Measurements from ENCODE around the gene FAT2.

FAT2 gene

DNA sequence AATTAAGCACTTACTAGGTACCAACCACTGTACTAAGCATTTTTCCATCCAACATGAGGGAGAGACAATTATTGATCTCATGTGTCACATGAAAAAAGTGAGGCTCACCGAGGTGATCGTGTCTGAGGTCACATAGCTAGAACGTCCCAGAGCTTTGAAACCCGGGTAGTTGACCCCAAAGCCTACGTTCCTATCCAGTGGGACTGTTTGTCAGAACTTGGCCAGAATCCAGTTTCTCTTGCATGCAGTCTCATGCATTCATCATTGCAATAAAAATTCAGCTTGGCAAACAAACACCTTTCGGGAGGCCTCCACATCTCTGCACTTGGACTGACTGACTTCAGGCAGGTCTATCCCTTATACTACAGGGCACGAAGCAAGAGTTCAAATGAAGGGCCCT lies 23.4 kb upstream of the FAT2 start:
- H3K4me1 ChIP-seq (ENCODE audit: control insufficient read depth, insufficient read depth, low read length, unreplicated experiment) = no peaks in the 10 kb centered on the region

DNA sequence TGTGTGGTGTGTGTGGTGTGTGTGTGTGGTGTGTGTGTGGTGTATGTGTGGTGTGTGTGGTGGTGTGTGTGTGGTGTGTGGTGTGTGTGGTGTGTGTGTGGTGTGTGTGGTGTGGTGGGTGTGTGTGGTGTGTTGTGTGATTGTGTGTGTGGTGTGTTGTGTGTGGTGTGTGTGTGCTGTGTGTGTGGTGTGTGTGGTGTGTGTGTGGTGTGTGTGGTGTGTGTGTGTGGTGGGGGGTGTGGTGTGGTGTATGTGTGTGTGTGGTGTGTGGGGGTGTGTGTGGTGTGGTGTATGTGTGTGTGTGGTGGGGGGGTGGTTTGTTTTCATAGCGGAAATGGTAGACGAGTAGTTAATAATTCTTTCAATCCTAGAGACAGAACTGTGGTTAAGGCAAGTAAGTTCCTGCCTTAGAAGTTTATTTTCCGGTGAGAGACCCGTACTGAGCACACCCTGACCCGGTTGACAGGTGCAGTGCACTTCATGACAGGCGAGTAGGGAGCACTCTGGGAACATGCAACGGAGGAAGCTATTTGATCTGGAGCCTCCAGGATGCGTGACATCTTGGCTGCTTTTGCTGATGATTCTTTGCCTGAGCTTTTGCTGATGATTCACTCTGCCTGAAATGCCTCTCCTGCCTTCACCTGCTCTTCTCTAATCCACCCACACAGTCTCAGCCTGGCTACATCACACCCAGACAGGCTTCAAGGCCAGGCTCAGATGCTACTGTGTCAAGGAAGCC lies 21.7 kb upstream of the FAT2 start:
- H3K79me2 ChIP-seq (ENCODE audit: control insufficient read depth, insufficient read depth, low read length, unreplicated experiment) = no peaks in the 10 kb centered on the region
- H3K27me3 ChIP-seq (ENCODE audit: insufficient read depth, low read length) = peaks cover 59% of the 10 kb centered on the region
- no peak overlapping the region for H3K4me3 ChIP-seq (ENCODE audit: low read depth, low read length)
- no peak overlapping the region for H3K27ac ChIP-seq (ENCODE audit: low read depth, low read length)
- H3K4me1 ChIP-seq (ENCODE audit: control insufficient read depth, insufficient read depth, low read length, unreplicated experiment) = no peaks in the 10 kb centered on the region
- no peak overlapping the region for H2AFZ ChIP-seq (ENCODE audit: low read length, unreplicated experiment)
- H3K36me3 ChIP-seq (ENCODE audit: insufficient read depth, low read length) = no peaks in the 10 kb centered on the region

More for the DNA sequence above, 23.4 kb upstream of the FAT2 start:
- H3K36me3 ChIP-seq (ENCODE audit: insufficient read depth, low read length) = no peaks in the 10 kb centered on the region
- H2AFZ ChIP-seq (ENCODE audit: low read length, unreplicated experiment) = no peak overlapping the region
- peaks cover 65% of the 10 kb centered on the region for H3K27me3 ChIP-seq (ENCODE audit: insufficient read depth, low read length)
- H3K27ac ChIP-seq (ENCODE audit: low read depth, low read length) = no peak overlapping the region
- H3K4me3 ChIP-seq (ENCODE audit: low read depth, low read length) = no peak overlapping the region
- no peaks in the 10 kb centered on the region for H3K79me2 ChIP-seq (ENCODE audit: control insufficient read depth, insufficient read depth, low read length, unreplicated experiment)

DNA sequence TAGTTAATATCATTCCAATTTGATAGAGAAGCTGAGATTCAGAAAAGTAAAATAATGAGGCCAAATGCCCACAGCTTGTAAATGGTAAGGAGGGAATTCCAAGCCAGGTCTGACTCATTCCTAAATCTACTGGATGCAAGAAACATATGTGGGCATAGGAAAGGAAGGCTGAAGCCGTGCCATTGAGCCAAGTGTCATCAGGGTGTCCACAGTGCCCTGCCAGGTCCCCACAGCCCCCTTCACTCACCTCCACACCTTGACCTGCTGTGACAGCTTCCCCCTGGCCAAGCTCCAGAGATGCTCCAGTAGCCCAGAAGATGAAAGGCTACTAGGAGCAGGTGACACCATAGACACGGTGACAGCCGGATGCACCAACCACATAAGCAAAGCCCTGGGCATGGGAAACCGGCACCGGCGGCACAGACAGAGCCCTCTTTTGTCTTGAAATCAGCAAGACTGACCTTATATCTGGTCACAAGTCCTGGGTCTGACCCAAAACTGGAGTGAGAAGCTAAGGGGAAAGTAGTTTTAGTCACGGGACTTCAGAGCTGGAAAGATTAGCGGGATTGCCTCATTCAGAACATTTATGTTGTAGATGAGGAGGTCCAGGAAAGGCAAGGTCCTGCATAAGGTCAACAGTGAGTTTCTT lies 20.1 kb upstream of the FAT2 start:
- H3K4me1 ChIP-seq (ENCODE audit: control insufficient read depth, insufficient read depth, low read length, unreplicated experiment) = no peaks in the 10 kb centered on the region
- H3K4me3 ChIP-seq (ENCODE audit: low read depth, low read length) = no peak overlapping the region
- no peak overlapping the region for H2AFZ ChIP-seq (ENCODE audit: low read length, unreplicated experiment)
- no peaks in the 10 kb centered on the region for H3K79me2 ChIP-seq (ENCODE audit: control insufficient read depth, insufficient read depth, low read length, unreplicated experiment)
- no peak overlapping the region for H3K27ac ChIP-seq (ENCODE audit: low read depth, low read length)
- H3K36me3 ChIP-seq (ENCODE audit: insufficient read depth, low read length) = no peaks in the 10 kb centered on the region
- peaks cover 62% of the 10 kb centered on the region for H3K27me3 ChIP-seq (ENCODE audit: insufficient read depth, low read length)

DNA sequence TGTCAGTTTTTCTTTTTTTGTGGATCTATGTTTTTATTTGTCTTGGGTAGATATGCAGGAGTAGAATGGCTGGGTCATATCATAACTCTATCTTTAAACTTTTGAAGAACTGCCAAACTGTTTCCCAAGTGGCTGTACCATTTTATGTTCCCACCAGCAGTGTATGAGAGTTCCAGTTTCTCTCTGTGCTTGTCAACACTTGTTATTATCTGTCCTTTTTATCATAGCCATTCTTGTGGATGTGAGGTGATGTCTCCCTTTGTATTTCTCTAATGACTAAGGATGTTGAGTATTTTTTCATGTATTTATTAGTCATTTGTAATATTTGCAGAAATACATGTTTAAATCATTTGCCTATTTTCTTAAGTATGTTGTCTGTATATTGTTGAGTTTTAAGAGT lies 17.4 kb upstream of the FAT2 start:
- no peak overlapping the region for H2AFZ ChIP-seq (ENCODE audit: low read length, unreplicated experiment)
- H3K27ac ChIP-seq (ENCODE audit: low read depth, low read length) = no peak overlapping the region
- H3K4me1 ChIP-seq (ENCODE audit: control insufficient read depth, insufficient read depth, low read length, unreplicated experiment) = no peaks in the 10 kb centered on the region
- H3K36me3 ChIP-seq (ENCODE audit: insufficient read depth, low read length) = no peaks in the 10 kb centered on the region
- H3K4me3 ChIP-seq (ENCODE audit: low read depth, low read length) = no peak overlapping the region
- no peaks in the 10 kb centered on the region for H3K79me2 ChIP-seq (ENCODE audit: control insufficient read depth, insufficient read depth, low read length, unreplicated experiment)
- peaks cover 67% of the 10 kb centered on the region for H3K27me3 ChIP-seq (ENCODE audit: insufficient read depth, low read length)

DNA sequence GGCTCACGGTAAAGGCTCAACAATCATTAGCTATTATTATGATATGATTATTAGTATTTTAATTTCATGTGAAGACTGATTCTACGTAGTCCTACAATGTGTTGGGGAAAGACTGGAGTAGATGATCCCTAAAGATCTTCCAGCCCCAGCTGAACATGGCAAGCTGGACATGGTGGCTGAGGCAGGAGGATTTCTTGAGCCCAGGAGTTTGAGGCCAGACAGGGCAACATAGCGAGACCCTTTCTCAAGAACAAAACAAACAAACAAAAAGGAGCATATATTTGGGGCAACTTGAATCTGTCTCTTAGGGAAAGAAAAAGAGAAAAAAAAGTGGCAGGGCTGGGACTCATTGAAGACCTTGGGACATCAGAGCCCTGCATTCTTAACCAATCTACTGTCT lies 16.2 kb upstream of the FAT2 start:
- no peaks in the 10 kb centered on the region for H3K36me3 ChIP-seq (ENCODE audit: insufficient read depth, low read length)
- H3K27me3 ChIP-seq (ENCODE audit: insufficient read depth, low read length) = peaks cover 77% of the 10 kb centered on the region
- H3K4me1 ChIP-seq (ENCODE audit: control insufficient read depth, insufficient read depth, low read length, unreplicated experiment) = no peaks in the 10 kb centered on the region
- H3K27ac ChIP-seq (ENCODE audit: low read depth, low read length) = no peak overlapping the region
- no peak overlapping the region for H3K4me3 ChIP-seq (ENCODE audit: low read depth, low read length)
- H2AFZ ChIP-seq (ENCODE audit: low read length, unreplicated experiment) = no peak overlapping the region
- no peaks in the 10 kb centered on the region for H3K79me2 ChIP-seq (ENCODE audit: control insufficient read depth, insufficient read depth, low read length, unreplicated experiment)

DNA sequence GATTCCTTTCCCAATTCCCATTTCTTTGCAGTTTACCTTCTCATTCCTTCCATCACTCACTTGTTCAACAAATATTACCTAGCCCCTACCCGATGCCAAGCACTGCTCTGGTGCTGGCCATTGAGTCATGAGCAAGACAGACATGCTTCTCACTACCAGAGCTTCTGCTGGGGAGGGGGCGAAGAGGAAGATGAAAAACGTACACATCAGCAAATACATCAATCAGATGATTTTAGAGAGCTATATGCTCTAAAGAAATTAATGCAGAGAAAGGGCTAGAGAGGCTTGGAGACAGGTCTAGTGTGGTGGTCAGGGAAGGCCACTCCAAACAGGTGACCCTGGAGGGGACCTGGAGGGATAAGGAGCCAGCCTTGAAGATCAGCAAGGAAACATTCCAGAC lies 14.4 kb upstream of the FAT2 start:
- Histone ChIP-seq H3K36me3 (ENCODE audit: insufficient read depth, low read length) (no peaks in the 10 kb centered on the region), H3K27ac (ENCODE audit: low read depth, low read length) (no peak overlapping the region), H2AFZ (ENCODE audit: low read length, unreplicated experiment) (no peak overlapping the region), H3K4me3 (ENCODE audit: low read depth, low read length) (no peak overlapping the region), H3K4me1 (ENCODE audit: control insufficient read depth, insufficient read depth, low read length, unreplicated experiment) (no peaks in the 10 kb centered on the region), H3K79me2 (ENCODE audit: control insufficient read depth, insufficient read depth, low read length, unreplicated experiment) (no peaks in the 10 kb centered on the region), H3K27me3 (ENCODE audit: insufficient read depth, low read length) (peaks cover 87% of the 10 kb centered on the region)

DNA sequence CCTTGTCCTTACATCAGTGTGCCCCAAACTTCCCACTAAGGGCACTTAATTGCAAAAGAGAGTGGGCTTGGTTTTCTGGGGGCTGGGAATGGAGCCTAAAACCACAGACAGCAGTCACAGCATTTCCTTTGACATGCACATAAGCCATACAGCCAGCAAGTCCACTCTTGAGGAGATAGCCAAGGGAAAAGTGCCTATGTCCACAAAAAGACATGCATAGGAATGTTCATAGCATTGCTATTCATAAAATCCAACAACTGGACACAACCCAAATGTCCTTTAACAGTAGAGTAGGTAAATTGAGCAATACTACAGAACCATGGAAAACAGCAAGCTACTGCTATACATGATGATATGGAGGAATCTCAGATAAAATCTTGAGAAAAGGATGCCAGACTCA lies 11.7 kb upstream of the FAT2 start:
- H2AFZ ChIP-seq (ENCODE audit: low read length, unreplicated experiment) = no peak overlapping the region
- H3K36me3 ChIP-seq (ENCODE audit: insufficient read depth, low read length) = no peaks in the 10 kb centered on the region
- no peaks in the 10 kb centered on the region for H3K79me2 ChIP-seq (ENCODE audit: control insufficient read depth, insufficient read depth, low read length, unreplicated experiment)
- H3K27me3 ChIP-seq (ENCODE audit: insufficient read depth, low read length) = peaks cover 71% of the 10 kb centered on the region
- H3K27ac ChIP-seq (ENCODE audit: low read depth, low read length) = no peak overlapping the region
- H3K4me3 ChIP-seq (ENCODE audit: low read depth, low read length) = no peak overlapping the region
- no peaks in the 10 kb centered on the region for H3K4me1 ChIP-seq (ENCODE audit: control insufficient read depth, insufficient read depth, low read length, unreplicated experiment)

DNA sequence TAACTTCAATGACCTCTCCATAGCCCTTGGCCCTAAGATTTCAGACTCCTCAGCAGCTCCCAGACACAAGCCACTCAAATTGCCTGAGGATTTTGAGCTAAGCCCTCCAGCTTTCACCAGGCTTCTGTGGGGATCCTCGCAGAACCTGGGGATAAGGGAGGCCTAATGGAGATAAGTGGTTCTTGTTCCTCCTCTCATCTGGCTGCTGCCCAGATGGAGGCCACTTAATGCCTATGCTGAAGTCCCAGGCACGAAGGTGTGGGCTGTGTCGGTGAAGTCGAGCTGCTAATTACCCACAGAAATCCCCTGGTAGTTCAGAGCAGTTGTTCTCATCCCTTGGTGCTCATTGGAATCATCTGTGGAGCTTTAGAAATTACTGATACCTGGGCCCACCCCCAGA lies 10.3 kb upstream of the FAT2 start:
- H3K79me2 ChIP-seq (ENCODE audit: control insufficient read depth, insufficient read depth, low read length, unreplicated experiment) = no peaks in the 10 kb centered on the region
- H2AFZ ChIP-seq (ENCODE audit: low read length, unreplicated experiment) = no peak overlapping the region
- H3K27ac ChIP-seq (ENCODE audit: low read depth, low read length) = no peak overlapping the region
- H3K4me1 ChIP-seq (ENCODE audit: control insufficient read depth, insufficient read depth, low read length, unreplicated experiment) = no peaks in the 10 kb centered on the region
- H3K36me3 ChIP-seq (ENCODE audit: insufficient read depth, low read length) = no peaks in the 10 kb centered on the region
- no peak overlapping the region for H3K4me3 ChIP-seq (ENCODE audit: low read depth, low read length)
- peaks cover 57% of the 10 kb centered on the region for H3K27me3 ChIP-seq (ENCODE audit: insufficient read depth, low read length)

DNA sequence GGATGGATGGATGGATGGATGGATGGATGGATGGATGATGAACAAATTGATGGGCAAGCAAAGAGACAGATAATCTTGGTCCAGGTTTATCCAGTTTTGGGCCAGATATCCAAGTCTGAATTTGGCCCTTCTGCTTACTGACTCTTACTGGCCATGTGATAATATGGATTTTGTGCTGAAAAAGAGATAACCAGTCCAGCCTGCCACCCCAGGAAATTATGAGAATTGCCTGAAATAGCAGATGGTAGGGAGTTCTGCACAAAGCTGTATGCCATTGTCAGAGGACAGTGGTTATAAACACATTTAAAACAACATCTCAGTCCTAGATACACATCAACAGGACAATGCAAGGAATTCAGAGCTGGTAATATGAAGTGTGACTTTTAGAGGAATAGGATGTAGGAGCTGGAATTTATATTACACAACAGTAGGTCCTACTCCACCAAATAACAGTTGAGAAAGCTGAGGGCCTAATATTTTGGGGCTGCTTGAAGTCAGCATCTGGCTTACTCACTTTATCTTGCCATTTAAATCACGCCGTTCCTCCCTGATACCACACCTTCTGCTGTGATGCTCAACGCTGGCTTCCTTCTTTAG lies 9.0 kb upstream of the FAT2 start:
- H3K79me2 ChIP-seq (ENCODE audit: control insufficient read depth, insufficient read depth, low read length, unreplicated experiment) = no peaks in the 10 kb centered on the region
- H3K4me1 ChIP-seq (ENCODE audit: control insufficient read depth, insufficient read depth, low read length, unreplicated experiment) = no peaks in the 10 kb centered on the region
- H2AFZ ChIP-seq (ENCODE audit: low read length, unreplicated experiment) = no peak overlapping the region
- peaks cover 46% of the 10 kb centered on the region for H3K27me3 ChIP-seq (ENCODE audit: insufficient read depth, low read length)
- no peaks in the 10 kb centered on the region for H3K36me3 ChIP-seq (ENCODE audit: insufficient read depth, low read length)
- H3K4me3 ChIP-seq (ENCODE audit: low read depth, low read length) = no peak overlapping the region
- no peak overlapping the region for H3K27ac ChIP-seq (ENCODE audit: low read depth, low read length)

DNA sequence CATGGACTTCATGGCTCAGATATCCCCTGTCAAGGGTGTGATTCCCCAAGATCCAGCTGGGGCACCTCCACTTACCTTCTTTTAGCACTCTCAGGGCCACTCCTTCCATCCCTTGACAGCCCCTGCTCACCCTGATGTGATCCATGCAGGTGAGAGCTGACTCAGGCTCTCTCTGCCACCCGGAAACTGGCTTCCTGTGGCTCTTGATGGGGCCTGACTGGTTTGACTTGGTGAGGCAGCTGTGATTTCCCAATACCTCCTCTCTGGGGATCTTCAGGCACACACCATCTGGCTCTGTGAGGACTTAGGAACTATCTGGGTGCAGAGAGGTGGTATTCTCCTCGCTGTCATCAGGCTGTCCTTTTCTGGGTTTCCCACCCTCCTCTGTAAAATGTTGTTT lies 7.9 kb upstream of the FAT2 start:
- H3K36me3 ChIP-seq (ENCODE audit: insufficient read depth, low read length) = no peaks in the 10 kb centered on the region
- H3K79me2 ChIP-seq (ENCODE audit: control insufficient read depth, insufficient read depth, low read length, unreplicated experiment) = no peaks in the 10 kb centered on the region
- peaks cover 39% of the 10 kb centered on the region for H3K27me3 ChIP-seq (ENCODE audit: insufficient read depth, low read length)
- no peaks in the 10 kb centered on the region for H3K4me1 ChIP-seq (ENCODE audit: control insufficient read depth, insufficient read depth, low read length, unreplicated experiment)
- H3K4me3 ChIP-seq (ENCODE audit: low read depth, low read length) = no peak overlapping the region
- H2AFZ ChIP-seq (ENCODE audit: low read length, unreplicated experiment) = no peak overlapping the region
- H3K27ac ChIP-seq (ENCODE audit: low read depth, low read length) = no peak overlapping the region

DNA sequence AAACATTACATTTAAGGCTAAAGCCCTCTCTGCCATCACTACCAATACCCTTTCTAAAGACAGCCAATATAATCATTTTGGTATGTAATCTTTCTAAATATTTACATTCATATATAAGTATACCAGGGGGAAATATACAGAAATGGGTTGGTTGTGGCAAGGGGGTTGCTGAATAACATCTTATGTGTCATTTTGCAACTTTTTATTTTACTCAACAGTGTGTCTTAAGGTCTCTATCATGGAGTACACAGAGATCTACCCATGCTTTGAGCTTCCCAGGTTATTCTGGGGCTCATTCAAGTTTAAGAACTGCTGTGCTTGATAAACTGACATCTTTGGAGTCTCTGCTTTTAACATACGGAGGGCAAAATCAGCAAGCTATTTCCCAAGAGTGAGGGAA lies 7.4 kb upstream of the FAT2 start:
- H3K4me1 ChIP-seq (ENCODE audit: control insufficient read depth, insufficient read depth, low read length, unreplicated experiment) = no peaks in the 10 kb centered on the region
- no peak overlapping the region for H3K4me3 ChIP-seq (ENCODE audit: low read depth, low read length)
- H3K36me3 ChIP-seq (ENCODE audit: insufficient read depth, low read length) = no peaks in the 10 kb centered on the region
- peaks cover 35% of the 10 kb centered on the region for H3K27me3 ChIP-seq (ENCODE audit: insufficient read depth, low read length)
- H3K27ac ChIP-seq (ENCODE audit: low read depth, low read length) = no peak overlapping the region
- no peak overlapping the region for H2AFZ ChIP-seq (ENCODE audit: low read length, unreplicated experiment)
- H3K79me2 ChIP-seq (ENCODE audit: control insufficient read depth, insufficient read depth, low read length, unreplicated experiment) = no peaks in the 10 kb centered on the region

All from ACC112 (cell line).